Aorta (tissue), 5 donors: ENCODE data around the gene TAL1. TPM values are rescaled to one million over a fixed set of nuclear protein-coding genes. Genes with fewer than 3 reads are reported as not detected.
"Not testable (repeated sequence)": the region's sequence is repeated elsewhere in the genome, so short reads cannot be mapped to it uniquely, and the experiment has no call there.

Source experiments
- ATAC-seq: fragments of 200-7000 bp; cut with Tn5 transposase; one replicate; pipeline ENCODE4 v1.9.1; 2022; ENCODE audit warnings: moderate library complexity; ENCODE audit not compliant: low FRiP score
- DNase-seq, 2 donors: peaks; one replicate each; pipeline ENCODE4 v3.0.0-alpha.2; 2020
- H3K27ac ChIP-seq, 2 donors: one replicate each; pipeline ENCODE4 v1.5.1; 2013; ENCODE audit warnings: low read length in 2 of 2, mild to moderate bottlenecking in 2 of 2, moderate library complexity in 2 of 2, control low read depth in 1 of 2, inconsistent platforms in 1 of 2, low read depth in 1 of 2
- H3K27me3 ChIP-seq, 2 donors: one replicate each; pipeline ENCODE4 v1.6.1; 2013; ENCODE audit warnings: control low read depth in 1 of 2, low read length in 1 of 2, mild to moderate bottlenecking in 1 of 2, moderate library complexity in 1 of 2; ENCODE audit not compliant: insufficient read depth in 2 of 2, control insufficient read depth in 1 of 2
- H3K36me3 ChIP-seq, 2 donors: one replicate each; pipeline ENCODE4 v1.6.1; 2013; ENCODE audit warnings: control low read depth in 1 of 2, low read length in 1 of 2, mild to moderate bottlenecking in 1 of 2; ENCODE audit not compliant: insufficient read depth in 2 of 2, control insufficient read depth in 1 of 2
- H3K4me1 ChIP-seq, 2 donors: one replicate each; pipeline ENCODE4 v1.6.1; 2013; ENCODE audit warnings: low read length in 2 of 2, control low read depth in 1 of 2, mild to moderate bottlenecking in 1 of 2, moderate library complexity in 1 of 2; ENCODE audit not compliant: insufficient read depth in 2 of 2, control insufficient read depth in 1 of 2
- H3K4me3 ChIP-seq, 2 donors: one replicate each; pipeline ENCODE4 v1.5.1; 2013; ENCODE audit warnings: low read length in 2 of 2, control low read depth in 1 of 2, mild to moderate bottlenecking in 1 of 2
- H3K9me3 ChIP-seq: one replicate; pipeline ENCODE4 v1.6.1; 2013; ENCODE audit warnings: mild to moderate bottlenecking, low read length; ENCODE audit not compliant: control insufficient read depth
- WGBS, 2 donors: extraction: QIAGEN DNeasy Blood & Tissue Kit; methylation state at CpG; one replicate each; pipeline ENCODE4 v1.1.7; 2013; 5-methylcytosine and 5-hydroxymethylcytosine counted together
- intact Hi-C, 2 donors: fragments of 100-400 bp; cut with DNase I; formaldehyde crosslinking; loops; one replicate each; pipeline versions ENCODE4 v1.14.2 to v1.15.0; 2022
- polyA plus RNA-seq, 2 donors: library from polyadenylated mRNA; stranded (reverse); fragments of 200-250 nt; gene quantifications; one replicate each; pipeline ENCODE4 v1.2.3, GENCODE V29; 2013
- total RNA-seq, 2 donors: library from RNA; stranded (reverse); fragmentation: NEBNext Ultra II Directional; extraction: Animal tissue kit (Norgen Biotek cat#: 25700); gene quantifications; one replicate each; pipeline ENCODE4 v1.2.1, GENCODE V29; 2021
- donor health status: healthy with polysubstance abuse.
- donor health status: Bipolar disorder and iron deficiency.
- donor health status: DM: no; HTN: no; CAD: no.
- donor health status: DM: no; HTN: no; CAD: no.
- donor health status: DM: yes; HTN: yes; CAD: no.

The TAL1 gene
- total and polyA plus RNA-seq, 4 donors = 0.63 to 12.3 (median 3.4) TPM

- H3K9me3 ChIP-seq = no peaks in the 10 kb centered on the region
- intact Hi-C loops = no loop called here
- H3K36me3 ChIP-seq = no peaks in the 10 kb centered on the region
- H3K4me3 ChIP-seq = no peak overlapping the region
- DNase-seq (no peak), ATAC-seq (no peak)
- no peak overlapping the region for H3K27ac ChIP-seq
- no peaks in the 10 kb centered on the region for H3K4me1 ChIP-seq
- no peaks in the 10 kb centered on the region for H3K27me3 ChIP-seq
- 51 to 57% methylated on average over 8 of the region's 8 CpGs for WGBS, 2 donors
These were observed 22.9 kb downstream of the TAL1 start for GRCh38 chr1:47209091-47209490.

- DNase-seq = no peak
- Histone ChIP-seq H3K36me3 (no peaks in the 10 kb centered on the region), H3K4me3 (no peak overlapping the region), H3K9me3 (no peaks in the 10 kb centered on the region), H3K27ac (no peak overlapping the region), H3K4me1 (no peaks in the 10 kb centered on the region), H3K27me3 (no peaks in the 10 kb centered on the region)
- intact Hi-C loops = no loop called here
- WGBS, 2 donors = 45 to 56% methylated on average over 11 of the region's 11 CpGs
- ATAC-seq = no peak
These were observed 23.6 kb downstream of the TAL1 start for GRCh38 chr1:47208374-47208850.

- Histone ChIP-seq H3K4me3 (no peak overlapping the region), H3K27ac (no peak overlapping the region), H3K27me3 (no peaks in the 10 kb centered on the region), H3K9me3 (no peaks in the 10 kb centered on the region), H3K36me3 (no peaks in the 10 kb centered on the region), H3K4me1 (no peaks in the 10 kb centered on the region)
- intact Hi-C loops = no loop called here
- 71% methylated on average over 8 of the region's 8 CpGs for WGBS, 2 donors
- ATAC-seq (no peak), DNase-seq (no peak)
These were observed 24.1 kb downstream of the TAL1 start for GRCh38 chr1:47207803-47208373.

GRCh38 chr1:47205918-47206317 lies 26.1 kb downstream of the TAL1 start:
- 89 to 92% methylated on average over 5 of the region's 5 CpGs for WGBS, 2 donors
- Histone ChIP-seq H3K4me3 (no peak overlapping the region), H3K4me1 (no peaks in the 10 kb centered on the region), H3K27ac (no peak overlapping the region), H3K36me3 (no peaks in the 10 kb centered on the region), H3K9me3 (no peaks in the 10 kb centered on the region), H3K27me3 (no peaks in the 10 kb centered on the region)
- ATAC-seq (no peak), DNase-seq (no peak)
- intact Hi-C loops = no loop called here

- H3K9me3 ChIP-seq, ATAC-seq, H3K4me1 ChIP-seq, H3K27ac ChIP-seq, DNase-seq, H3K27me3 ChIP-seq, H3K4me3 ChIP-seq, intact Hi-C loops, H3K36me3 ChIP-seq: not testable (repeated sequence)
- 32 to 71% methylated on average over 2 of the region's 2 CpGs for WGBS, 2 donors
These were observed 28.5 kb downstream of the TAL1 start for GRCh38 chr1:47203504-47203903.

DNA sequence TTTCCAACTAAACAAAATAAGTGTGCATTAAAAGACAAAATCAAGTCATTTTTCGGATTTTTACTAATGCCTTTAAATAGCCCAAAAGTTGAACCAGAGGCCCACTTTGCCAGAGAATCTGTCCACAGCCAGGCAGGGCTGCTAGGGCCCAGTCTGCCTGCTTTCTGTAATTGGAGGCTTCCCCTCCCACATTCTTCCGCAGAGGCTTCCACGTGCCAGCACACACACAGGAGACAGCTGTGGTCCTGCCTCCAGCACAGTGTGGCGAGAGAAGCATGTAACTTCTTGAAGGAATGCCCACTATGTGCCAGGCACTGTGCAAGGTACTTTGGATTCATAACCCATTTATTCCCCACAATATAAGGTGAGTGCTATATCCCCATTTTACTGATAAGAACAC lies 30.8 kb downstream of the TAL1 start:
- Histone ChIP-seq H3K4me1 (no peaks in the 10 kb centered on the region), H3K36me3 (no peaks in the 10 kb centered on the region), H3K4me3 (no peak overlapping the region), H3K9me3 (no peaks in the 10 kb centered on the region), H3K27ac (no peak overlapping the region), H3K27me3 (no peaks in the 10 kb centered on the region)
- WGBS, 2 donors = 23% methylated on average over 4 of the region's 4 CpGs
- no peak for ATAC-seq
- intact Hi-C loops = no loop called here
- DNase-seq = peak in 1 of 2 donors; percentile 57

DNA sequence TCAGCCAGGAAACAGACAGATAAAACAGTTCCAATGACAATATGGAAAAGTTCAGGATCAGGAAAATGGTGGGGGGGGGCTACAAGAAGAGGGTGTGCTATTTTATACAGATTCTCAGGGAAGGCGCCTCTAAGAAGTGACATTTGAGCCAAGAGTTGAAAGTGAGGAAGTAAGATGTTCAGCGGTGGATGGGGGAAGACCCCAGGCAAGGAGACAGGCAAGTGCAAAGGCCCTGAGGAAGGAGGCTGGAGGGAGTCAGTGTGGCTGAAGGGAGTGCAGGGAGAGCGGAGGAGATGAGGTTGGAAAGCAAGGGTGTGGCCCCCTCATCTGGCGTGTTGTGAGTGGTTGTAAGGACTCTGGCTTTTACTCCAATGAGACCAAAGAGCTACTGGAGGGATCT lies 33.8 kb downstream of the TAL1 start:
- H3K4me1 ChIP-seq = no peaks in the 10 kb centered on the region
- 84 to 87% methylated on average over 4 of the region's 4 CpGs for WGBS, 2 donors
- H3K27me3 ChIP-seq = no peaks in the 10 kb centered on the region
- intact Hi-C loops = loop anchor here in 1 of 2 donors (5.0 kb wide), 1 partner anchor 34 kb away; the partner anchor contains the start of gene TAL1
- ATAC-seq = no peak
- no peaks in the 10 kb centered on the region for H3K9me3 ChIP-seq
- no peak for DNase-seq
- H3K27ac ChIP-seq = no peak overlapping the region
- H3K4me3 ChIP-seq = no peak overlapping the region
- no peaks in the 10 kb centered on the region for H3K36me3 ChIP-seq

DNA sequence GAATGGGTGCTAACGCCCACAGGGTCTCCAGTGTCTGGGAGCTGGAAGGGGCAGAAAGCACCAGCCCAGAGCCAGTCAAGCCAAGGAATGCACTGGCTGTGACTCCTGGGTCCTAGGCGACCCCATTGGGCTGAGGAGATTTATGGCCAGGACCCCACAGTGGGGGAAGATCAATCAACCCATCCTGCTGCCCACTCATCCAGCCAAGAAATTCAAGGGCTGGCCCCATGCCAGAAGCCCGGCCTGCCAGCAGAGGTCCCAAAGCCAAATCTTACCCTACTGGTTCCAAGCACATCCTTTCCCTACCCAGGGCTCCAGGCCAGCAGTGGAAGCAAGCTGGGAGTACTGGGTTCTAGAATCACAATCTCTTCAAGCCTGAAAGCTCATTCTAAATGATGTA lies 35.4 kb downstream of the TAL1 start:
- intact Hi-C loops = loop anchor here in 1 of 2 donors (5.0 kb wide), 1 partner anchor 36 kb away; the partner anchor contains the start of gene TAL1
- no peak overlapping the region for H3K27ac ChIP-seq
- no peaks in the 10 kb centered on the region for H3K27me3 ChIP-seq
- 37 to 47% methylated on average over 3 of the region's 3 CpGs for WGBS, 2 donors
- H3K4me3 ChIP-seq = no peak overlapping the region
- no peaks in the 10 kb centered on the region for H3K9me3 ChIP-seq
- ATAC-seq (no peak), DNase-seq (peak in 1 of 2 donors; percentile 71)
- no peaks in the 10 kb centered on the region for H3K36me3 ChIP-seq
- peaks cover 0 to 1% of the 10 kb centered on the region in 2 donors for H3K4me1 ChIP-seq

- ATAC-seq, H3K27ac ChIP-seq, H3K36me3 ChIP-seq, H3K27me3 ChIP-seq, H3K4me3 ChIP-seq, DNase-seq, H3K4me1 ChIP-seq, H3K9me3 ChIP-seq: not testable (repeated sequence)
- intact Hi-C loops = loop anchor here in 1 of 2 donors (5.0 kb wide), 1 partner anchor 36 kb away; the partner anchor contains the start of gene TAL1
- WGBS, 2 donors = 74 to 79% methylated on average over 9 of the region's 9 CpGs
These were observed 36.0 kb downstream of the TAL1 start for GRCh38 chr1:47195981-47196380.
